Inferior parietal cortex (tissue), 1 donor: ENCODE data around the gene TRANK1.

Source experiments
- DNase-seq: peaks from one replicate; pipeline ENCODE4 v3.0.0-alpha.2; 2016; ENCODE audit errors: extremely low spot score

TRANK1 gene

DNA sequence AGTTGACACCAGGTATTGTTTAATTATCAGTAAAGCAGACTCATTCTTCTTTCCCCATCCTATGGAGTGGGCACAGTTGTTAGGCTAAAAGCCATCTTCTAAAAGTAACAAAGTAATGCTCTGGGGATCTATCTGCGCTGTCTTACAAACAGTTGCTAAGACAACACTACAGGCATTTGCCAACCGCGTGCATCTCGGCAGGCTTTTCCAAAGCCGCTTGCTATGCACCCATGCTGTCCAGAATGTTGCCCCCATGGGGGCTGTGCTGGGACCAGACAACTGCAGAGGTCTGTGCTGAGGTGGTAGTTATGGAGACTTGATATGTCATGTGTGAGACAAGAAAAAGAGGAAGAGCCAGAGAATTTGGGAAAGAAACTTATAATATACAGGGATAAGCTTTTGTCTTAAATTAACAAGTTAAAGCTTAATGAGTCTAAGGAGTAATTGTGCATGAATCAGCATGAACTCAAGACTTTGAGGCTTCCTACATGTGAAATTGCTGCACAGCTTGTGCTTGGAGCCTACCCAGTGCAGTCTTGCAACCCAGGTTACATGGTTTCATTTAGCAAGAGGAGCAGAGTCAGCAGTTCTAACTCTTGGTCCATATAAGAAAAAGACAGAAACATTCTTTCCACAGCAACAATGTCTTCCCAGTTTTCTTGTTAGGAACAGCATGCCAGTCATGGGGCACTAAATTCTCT is 141.6 kb downstream of the TRANK1 start:
- DNase-seq = no peak

DNA sequence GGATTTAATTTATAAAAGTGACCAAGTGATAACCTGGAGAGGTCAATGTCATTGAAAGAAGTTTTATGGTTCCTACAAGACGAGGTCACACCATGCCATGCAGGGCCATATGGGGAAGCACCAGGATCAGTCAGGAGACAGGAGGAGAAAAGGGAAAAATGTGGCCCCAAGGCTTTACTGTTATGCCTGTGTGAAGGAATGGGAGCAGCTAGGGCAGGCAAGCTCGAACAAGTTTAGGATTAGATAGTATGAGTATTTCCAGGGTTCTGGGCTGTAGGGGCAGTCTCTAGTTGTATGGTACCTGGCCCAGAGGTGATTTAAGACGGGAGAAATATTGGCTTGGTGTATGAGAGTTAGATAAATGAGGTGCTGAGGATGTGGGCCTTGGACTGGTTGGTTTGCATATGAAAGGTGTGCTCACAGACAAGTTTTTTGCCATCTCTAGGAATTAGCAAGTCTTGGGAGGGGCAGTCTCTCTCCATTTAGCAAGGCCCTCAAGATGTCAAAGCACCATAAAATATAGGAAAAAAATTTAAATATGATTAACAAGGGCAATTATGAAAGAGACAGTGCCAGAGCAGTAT is 144.2 kb downstream of the TRANK1 start:
- DNase-seq = no peak

DNA sequence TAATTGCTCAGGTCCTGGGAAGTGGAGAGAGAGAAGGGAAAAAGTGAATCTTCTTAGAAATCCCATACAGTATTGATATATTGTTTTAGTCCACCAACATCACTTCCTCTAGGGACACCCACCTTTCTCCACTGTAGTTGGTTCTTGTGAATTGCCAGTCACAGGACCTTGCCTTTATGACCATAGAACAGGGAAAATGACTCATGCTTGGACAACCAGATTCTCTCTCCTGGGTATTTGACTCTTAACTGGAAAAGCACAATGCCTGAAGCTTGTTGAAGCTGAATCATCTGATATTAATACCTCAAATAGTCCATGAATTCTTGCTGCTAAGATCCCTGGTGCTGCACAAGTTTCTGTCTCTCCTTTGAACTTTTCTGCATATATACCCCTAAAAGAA is 148.0 kb downstream of the TRANK1 start:
- no peak for DNase-seq

DNA sequence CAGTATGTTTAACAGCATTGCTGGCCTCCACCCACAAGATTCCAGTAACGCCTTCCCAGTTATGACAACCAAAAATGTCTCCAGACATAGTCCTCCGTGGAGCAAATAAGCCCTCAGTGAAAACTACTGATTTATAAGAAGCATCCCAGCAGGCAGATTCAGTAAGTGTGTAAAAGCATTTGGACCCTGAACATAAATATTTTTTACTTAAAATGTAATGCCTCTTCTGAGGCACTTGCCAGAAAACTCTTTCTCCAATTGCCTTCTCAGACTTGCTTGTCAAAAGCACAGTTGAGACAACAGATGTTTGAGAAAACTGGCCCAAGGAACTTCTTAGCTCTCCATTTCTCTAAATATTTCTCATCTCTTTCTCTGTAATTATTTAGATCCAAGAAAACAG is 148.7 kb downstream of the TRANK1 start:
- DNase-seq = no peak

DNA sequence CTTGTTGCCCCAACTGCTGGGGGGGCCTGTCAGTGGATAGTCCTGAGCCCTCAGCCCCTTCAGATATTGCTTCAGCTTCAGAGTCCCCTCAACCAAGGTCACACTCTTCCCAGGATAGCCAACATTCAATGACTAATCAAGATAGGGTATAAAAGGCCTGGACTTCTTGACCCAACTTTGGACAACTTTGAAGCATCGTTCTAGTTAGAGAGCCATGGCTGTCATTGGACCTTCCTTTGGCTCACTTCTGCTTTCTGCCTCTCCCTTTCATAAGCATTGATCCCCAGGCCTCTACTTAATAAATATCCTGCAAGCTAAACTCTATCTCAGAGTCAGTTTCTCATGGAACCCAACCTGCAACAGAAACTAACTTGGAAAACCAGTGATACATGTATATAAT is 149.2 kb downstream of the TRANK1 start:
- no peak for DNase-seq

DNA sequence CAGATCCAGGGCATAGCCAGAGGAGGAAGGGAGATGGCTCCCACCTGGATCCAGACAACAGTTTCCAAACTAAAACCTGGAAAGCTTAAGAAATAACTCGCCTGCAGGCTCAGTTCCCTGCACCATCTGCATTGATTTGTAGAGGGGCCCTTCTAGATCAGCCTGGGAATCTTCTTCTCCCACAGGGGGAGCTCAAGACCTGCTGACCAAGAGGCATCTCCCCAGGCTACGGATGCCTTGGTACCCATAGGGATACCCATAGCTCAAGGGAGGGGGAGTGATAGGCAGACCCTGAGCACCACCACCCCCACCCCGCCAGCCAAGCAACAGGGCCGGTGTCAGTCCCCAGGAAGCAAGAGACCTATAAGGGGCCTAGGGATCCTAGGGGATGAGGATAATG is 152.5 kb downstream of the TRANK1 start:
- DNase-seq = no peak

DNA sequence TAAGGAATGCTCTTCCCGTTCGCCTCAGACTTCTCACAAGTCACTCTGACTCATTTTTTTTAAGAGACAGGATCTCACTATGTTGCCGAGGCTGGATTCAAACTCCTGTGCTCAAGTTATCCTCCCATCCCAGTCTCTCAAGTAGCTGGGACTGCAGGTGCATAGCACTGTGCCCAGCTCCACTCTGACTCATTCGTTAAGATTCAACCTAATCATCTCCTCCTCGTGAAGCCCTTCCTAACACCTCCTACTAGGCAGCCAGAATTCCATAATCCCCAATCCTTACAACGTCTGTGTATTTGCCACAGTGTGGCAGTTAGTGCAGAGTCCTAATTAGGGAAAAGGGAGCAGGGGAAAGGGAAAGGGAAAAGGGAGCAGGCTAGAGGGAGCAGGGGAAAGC is 154.1 kb downstream of the TRANK1 start:
- DNase-seq = no peak

DNA sequence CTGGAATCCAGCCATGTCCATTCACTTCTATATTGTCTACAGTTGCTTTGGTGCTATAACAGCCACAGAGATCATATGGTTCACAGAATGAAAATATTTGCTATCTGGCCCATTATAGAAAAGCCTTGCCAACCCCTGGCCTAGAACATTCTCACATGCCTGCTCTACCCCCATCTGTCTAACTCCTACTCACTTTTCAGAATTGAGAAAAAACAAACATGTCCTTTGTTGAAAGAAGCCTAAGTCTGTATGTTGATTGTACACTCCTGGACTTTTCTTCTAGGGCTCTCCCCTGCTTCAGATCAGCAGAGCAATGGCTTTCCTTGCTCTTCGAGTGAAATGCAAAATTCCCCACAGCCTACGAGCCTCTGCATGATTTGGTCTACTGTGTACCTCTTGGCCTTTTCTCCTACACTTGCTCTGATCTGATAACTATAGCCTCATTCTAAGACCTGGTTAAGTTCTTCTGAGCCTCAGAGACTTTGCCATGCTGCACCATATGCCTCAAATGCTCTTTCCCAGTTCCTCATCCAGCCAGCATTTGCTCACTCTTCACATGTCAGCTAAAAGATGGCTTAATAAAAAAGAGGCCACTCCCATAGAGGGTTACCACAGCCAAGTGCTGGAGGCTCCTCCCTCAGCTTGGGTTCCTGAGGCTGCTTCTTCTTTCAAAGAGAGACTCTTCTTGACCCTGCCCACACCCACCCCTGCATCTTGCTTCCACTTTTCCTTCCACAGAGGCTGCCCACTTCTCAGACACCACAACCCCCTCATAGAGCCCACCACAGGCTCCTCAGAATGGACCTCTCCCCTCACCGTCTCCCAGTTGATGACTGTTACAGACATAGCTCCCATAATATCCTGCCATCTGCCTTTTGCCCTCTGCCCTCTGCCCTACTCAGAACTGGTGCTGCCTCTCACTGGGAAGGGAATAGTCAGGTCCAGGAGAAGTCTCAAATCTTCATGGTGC is 157.6 kb downstream of the TRANK1 start:
- no peak for DNase-seq

DNA sequence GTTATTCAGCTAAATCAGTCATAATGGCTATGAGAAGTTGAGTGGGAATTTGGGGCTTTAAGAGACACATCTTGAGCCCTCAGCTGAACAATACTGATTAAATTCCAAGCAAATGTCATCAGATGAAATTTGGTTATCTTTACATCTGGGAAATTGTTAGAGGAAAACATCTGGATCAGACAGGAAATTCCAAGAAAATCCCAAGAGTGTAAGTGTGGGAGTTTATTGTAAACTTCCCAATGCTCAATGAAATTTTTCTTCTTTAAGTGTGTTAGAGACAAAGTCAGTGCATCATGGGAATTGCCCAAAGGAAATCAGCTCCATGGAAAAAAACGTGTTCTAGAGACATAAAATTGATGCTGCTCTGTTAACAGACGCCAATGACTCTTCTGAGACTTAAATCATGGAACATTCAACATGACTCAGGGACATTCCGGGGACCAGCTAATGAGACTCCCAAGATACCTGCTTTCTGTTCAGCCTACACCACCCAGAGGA is 160.7 kb downstream of the TRANK1 start:
- no peak for DNase-seq

DNA sequence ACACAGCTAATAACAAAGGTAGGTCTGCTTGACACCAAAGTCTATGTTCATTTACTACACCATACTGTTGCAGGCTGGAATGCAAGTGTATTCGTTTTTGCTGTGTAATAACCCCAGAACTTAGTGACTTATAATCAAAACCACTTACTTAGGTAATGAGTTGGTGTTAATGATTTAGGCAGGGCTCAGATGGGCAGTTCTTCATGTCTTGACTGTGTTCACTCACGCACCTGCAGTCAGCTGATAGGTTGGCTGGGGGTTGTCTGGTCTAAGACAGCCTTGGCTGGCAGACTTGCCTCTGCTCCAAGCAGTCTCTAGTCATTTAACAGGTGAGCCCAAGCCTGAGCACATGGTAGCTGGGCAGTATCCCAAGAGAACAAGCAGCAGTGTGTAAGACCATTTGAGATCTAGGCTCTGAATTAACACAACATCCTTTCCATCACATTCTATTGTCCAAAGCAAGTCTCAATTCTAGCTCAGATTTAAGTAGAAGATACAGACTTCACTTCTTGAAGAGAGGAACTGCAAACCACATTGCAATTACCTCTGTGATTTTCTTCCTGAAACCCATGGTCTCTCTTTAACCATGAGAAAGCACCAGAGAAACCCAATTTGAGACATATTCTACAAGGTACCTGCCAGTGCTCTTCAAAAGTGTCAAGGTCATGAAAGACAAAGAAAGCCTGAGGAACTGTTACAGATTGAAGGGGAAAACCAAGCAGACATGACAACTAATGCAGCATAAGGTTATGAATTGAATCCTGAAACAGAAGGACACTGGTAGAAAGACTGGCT is 167.2 kb downstream of the TRANK1 start:
- DNase-seq = no peak
